NCI-H2171 treated with DMSO at 0.1 percent for 48 hours (cell line): Measurements from ENCODE around the gene ENKUR.
"Not testable (repeated sequence)": the region's sequence is repeated elsewhere in the genome, so short reads cannot be mapped to it uniquely, and the experiment has no call there.

Source experiments
- DNase-seq: peaks from one replicate; lab custom pipeline; 2025; lab: John Stamatoyannopoulos, UW

ENKUR gene

GRCh38 chr10:25023278-25023677 lies 7.3 kb upstream of the ENKUR start:
- DNase-seq, result no peak

GRCh38 chr10:25018703-25019102 lies 2.7 kb upstream of the ENKUR start:
- no peak for DNase-seq

GRCh38 chr10:25017661-25018060 lies 1.7 kb upstream of the ENKUR start:
- no peak for DNase-seq

- peak; percentile 52 for DNase-seq
Measured at GRCh38 chr10:25017154-25017590, 1.2 kb upstream of the ENKUR start.

GRCh38 chr10:25016376-25017153 lies 607 bp upstream of the ENKUR start, which contains the start of gene THNSL1:
Gene THNSL1, plus strand, starts transcription at chr10:25016612. Its CDS starts 6,612 bp downstream, at chr10:25023224.
- peak; percentile 95 for DNase-seq

- DNase-seq, result no peak
Measured at GRCh38 chr10:25014579-25014978, 1.4 kb downstream of the ENKUR start.

- DNase-seq, result not testable (repeated sequence)
Measured at GRCh38 chr10:25011591-25011990, 4.4 kb downstream of the ENKUR start.

- no peak for DNase-seq
Measured at GRCh38 chr10:24998044-24998443, 17.9 kb downstream of the ENKUR start.

GRCh38 chr10:24995072-24995471 lies 20.9 kb downstream of the ENKUR start:
- no peak for DNase-seq

- no peak for DNase-seq
Measured at GRCh38 chr10:24993237-24993958, 22.6 kb downstream of the ENKUR start.

GRCh38 chr10:24992512-24993133 lies 23.3 kb downstream of the ENKUR start:
- no peak for DNase-seq

- no peak for DNase-seq
Measured at GRCh38 chr10:24991298-24991697, 24.7 kb downstream of the ENKUR start.

- no peak for DNase-seq
Measured at GRCh38 chr10:24989867-24990266, 26.1 kb downstream of the ENKUR start.

GRCh38 chr10:24988831-24989640 lies 26.9 kb downstream of the ENKUR start:
- DNase-seq, result no peak

GRCh38 chr10:24984906-24985305 lies 31.1 kb downstream of the ENKUR start:
- no peak for DNase-seq

GRCh38 chr10:24983946-24984345 lies 32.0 kb downstream of the ENKUR start:
- DNase-seq, result no peak

- DNase-seq, result no peak
Measured at GRCh38 chr10:24983130-24983529, 32.8 kb downstream of the ENKUR start.

- no peak for DNase-seq
Measured at GRCh38 chr10:24982319-24983112, 33.4 kb downstream of the ENKUR start.

GRCh38 chr10:24981161-24981710 lies 34.7 kb downstream of the ENKUR start:
- DNase-seq, result no peak

GRCh38 chr10:24979685-24980084 lies 36.3 kb downstream of the ENKUR start:
- no peak for DNase-seq

GRCh38 chr10:24974976-24975375 lies 41.0 kb downstream of the ENKUR start:
- no peak for DNase-seq
